Activated CD8-positive, alpha-beta T cell treated with anti-CD3 and anti-CD28 coated beads for 36 hours (primary cell): Measurements from ENCODE around the gene LCN2. TPM values are rescaled to one million over a fixed set of nuclear protein-coding genes. Genes with fewer than 3 reads are reported as not detected.
A peak's percentile ranks its signal among the peaks of the same experiment; 100 is the strongest.

ENCODE experiments used
- ATAC-seq: fragments of 200-7000 bp; cut with Tn5 transposase; one replicate; pipeline ENCODE4 v1.10.0; 2021; ENCODE audit warnings: mild to moderate bottlenecking, moderate library complexity
- CTCF ChIA-PET: fragments of 350-600 bp; sonication (Branson Sonifier 250); formaldehyde crosslinking; loops from one replicate; lab custom pipeline; 2021; ENCODE audit warnings: antibody characterized with exemption; lab: Charles Lee
- POLR2A ChIA-PET: fragments of 350-600 bp; sonication (Branson Sonifier 250); formaldehyde crosslinking; loops from one replicate; lab custom pipeline; 2021; ENCODE audit warnings: antibody characterized with exemption; lab: Charles Lee
- DNase-seq: peaks from one replicate; pipeline ENCODE4 v3.0.0-alpha.2; 2020
- H3K27ac Mint-ChIP-seq: one replicate; pipeline ENCODE4 v1.8.0; 2021; ENCODE audit warnings: mild to moderate bottlenecking, mixed read lengths
- H3K27me3 Mint-ChIP-seq: one replicate; pipeline ENCODE4 v1.8.0; 2021; ENCODE audit warnings: mixed read lengths
- H3K36me3 Mint-ChIP-seq: one replicate; pipeline ENCODE4 v1.8.0; 2021; ENCODE audit warnings: low read depth, mixed read lengths
- H3K4me1 Mint-ChIP-seq: one replicate; pipeline ENCODE4 v1.8.0; 2021; ENCODE audit warnings: low read depth, mixed read lengths
- H3K4me3 Mint-ChIP-seq: one replicate; pipeline ENCODE4 v1.8.0; 2021; ENCODE audit warnings: mild to moderate bottlenecking, moderate library complexity, mixed read lengths
- H3K9me3 Mint-ChIP-seq: one replicate; pipeline ENCODE4 v1.8.0; 2021; ENCODE audit warnings: mixed read lengths
- intact Hi-C: fragments of 100-400 bp; cut with micrococcal nuclease; formaldehyde crosslinking; loops from one replicate; pipeline ENCODE4 v1.10.0; 2022
- total RNA-seq, 2 experiments: library from RNA; stranded (reverse); gene quantifications; one replicate each; pipeline ENCODE4 v1.2.3, GENCODE V29; 2021
- TF ChIP-seq, protein P1 (sequence below): fragments of 200-600 bp; IDR thresholded peaks from one replicate; pipeline ENCODE4 v1.8.0; 2022; ENCODE audit warnings: antibody characterized with exemption, mild to moderate bottlenecking

LCN2 gene
- total RNA-seq, 2 experiments from 2014 or later, result not detected

DNA sequence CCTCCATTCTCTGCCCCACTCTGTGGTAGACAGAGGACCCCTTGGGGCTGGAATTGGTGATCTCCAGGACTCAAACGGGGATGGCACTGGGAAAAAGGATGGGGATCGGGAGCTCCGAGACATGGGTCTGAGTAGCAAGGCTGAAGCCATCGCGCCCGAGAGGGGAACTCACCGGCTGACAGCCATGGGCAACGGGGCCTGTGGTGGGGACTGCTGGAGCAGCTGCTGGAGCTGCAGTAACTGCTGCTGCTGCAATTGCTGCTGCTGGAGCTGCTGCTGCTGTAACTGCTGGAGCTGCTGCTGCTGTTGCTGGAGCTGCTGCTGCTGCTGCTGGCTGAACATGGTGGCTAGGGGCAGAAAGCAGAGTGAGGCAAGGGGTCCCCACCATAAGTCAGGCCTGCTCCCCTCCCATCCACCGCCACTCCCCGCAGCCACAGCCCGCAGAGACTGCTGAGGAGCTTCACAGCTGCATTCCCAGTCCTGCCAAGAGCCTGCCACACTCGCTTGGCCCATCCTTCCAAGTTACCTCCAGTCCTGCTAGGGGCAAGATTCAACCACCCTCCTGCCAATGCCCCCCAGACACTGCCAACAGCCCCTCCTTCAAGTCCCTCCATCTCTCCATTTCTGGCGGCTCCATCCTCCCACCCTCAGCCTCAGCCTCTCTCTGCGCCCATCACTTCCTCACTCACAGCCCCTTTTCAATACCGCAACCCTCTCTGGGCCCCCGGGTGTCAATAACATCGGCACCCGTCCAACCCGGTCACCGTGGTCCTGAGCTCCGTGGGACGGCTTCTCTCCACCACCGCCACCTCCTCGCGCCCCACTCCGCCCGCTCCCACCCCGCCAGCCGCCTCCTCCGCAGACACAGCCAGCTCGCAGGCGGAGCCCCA, 41.5 kb downstream of the LCN2 start:
- DNase-seq, result peak; percentile 60
- no peaks in the 10 kb centered on the region for H3K9me3 Mint-ChIP-seq

DNA sequence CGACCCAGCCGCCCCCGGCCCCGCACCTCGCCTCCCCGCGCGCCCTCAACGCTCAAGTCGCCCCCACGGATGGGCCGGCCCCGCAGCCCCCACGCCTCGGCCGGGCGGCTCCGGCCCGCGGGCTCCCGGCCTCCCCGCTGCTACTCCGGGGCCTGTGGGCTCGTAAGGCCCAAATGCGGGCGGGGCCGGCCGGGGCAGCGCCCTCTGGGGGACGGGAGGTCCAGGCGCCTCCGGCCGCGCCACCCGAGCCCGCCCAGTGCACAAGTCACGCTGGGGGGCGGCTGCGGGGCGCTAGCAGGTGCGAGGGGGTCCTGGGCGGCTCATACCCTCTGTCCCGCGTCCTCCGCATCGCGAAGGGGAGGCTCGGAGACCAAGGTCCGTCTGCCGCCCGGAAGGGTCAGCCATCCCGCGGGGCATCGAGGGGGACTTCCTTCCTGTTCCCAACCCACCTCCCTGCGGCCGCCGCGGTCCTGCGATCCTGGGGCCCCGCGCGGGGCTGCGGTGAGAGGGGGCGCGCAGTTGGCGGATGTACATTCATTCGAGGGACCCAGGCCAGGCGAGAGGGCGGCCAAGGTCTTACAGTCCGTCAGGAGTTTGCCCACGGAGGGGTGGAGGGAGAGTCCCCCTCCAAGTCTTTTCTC, 42.3 kb downstream of the LCN2 start, which contains the start of gene CIZ1:
CIZ1 (minus strand) TSS at position 167 of the 641 bp plus-strand sequence. CDS start 715 bp downstream, outside the sequence.
- no peaks in the 10 kb centered on the region for H3K9me3 Mint-ChIP-seq
- DNase-seq, result peak; percentile 76
- ATAC-seq, result peak; percentile 81
- POLR2A ChIA-PET, result interaction anchor here (1.0 to 2.6 kb wide), 9 partner anchors 10 to 150 kb away, joined by 3 to 13 read pairs (median 4); no protein-coding TSS in a partner anchor
- H3K27ac Mint-ChIP-seq, result peak within 1 kb of the TSS; percentile 93
- H3K4me3 Mint-ChIP-seq, result peak within 1 kb of the TSS; percentile 97
- H3K27me3 Mint-ChIP-seq, result no peaks in the 10 kb centered on the region
- intact Hi-C loops, result no loop called here
- peaks cover 38% of the 10 kb centered on the region for H3K4me1 Mint-ChIP-seq
- CTCF ChIA-PET, result interaction anchor here (0.6 to 1.8 kb wide), 10 partner anchors 10 to 220 kb away, joined by 3 to 9 read pairs (median 4); partner anchors contain the start of genes BBLN, DNM1 and URM1
- TF ChIP-seq, protein P1, sequence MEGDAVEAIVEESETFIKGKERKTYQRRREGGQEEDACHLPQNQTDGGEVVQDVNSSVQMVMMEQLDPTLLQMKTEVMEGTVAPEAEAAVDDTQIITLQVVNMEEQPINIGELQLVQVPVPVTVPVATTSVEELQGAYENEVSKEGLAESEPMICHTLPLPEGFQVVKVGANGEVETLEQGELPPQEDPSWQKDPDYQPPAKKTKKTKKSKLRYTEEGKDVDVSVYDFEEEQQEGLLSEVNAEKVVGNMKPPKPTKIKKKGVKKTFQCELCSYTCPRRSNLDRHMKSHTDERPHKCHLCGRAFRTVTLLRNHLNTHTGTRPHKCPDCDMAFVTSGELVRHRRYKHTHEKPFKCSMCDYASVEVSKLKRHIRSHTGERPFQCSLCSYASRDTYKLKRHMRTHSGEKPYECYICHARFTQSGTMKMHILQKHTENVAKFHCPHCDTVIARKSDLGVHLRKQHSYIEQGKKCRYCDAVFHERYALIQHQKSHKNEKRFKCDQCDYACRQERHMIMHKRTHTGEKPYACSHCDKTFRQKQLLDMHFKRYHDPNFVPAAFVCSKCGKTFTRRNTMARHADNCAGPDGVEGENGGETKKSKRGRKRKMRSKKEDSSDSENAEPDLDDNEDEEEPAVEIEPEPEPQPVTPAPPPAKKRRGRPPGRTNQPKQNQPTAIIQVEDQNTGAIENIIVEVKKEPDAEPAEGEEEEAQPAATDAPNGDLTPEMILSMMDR, result peak; percentile 86
- peaks cover 22% of the 10 kb centered on the region for H3K36me3 Mint-ChIP-seq

More for the DNA sequence above, 41.5 kb downstream of the LCN2 start:
- ATAC-seq, result peak; percentile 34
- H3K4me3 Mint-ChIP-seq, result peak overlapping the region; percentile 97
- POLR2A ChIA-PET, result interaction anchor here (0.7 to 2.6 kb wide), 11 partner anchors 10 to 151 kb away, joined by 3 to 13 read pairs (median 4); partner anchors contain the start of genes GOLGA2 and SWI5
- intact Hi-C loops, result no loop called here
- CTCF ChIA-PET, result interaction anchor here (0.6 to 1.8 kb wide), 18 partner anchors 8 to 511 kb away, joined by 3 to 9 read pairs (median 4); partner anchors contain the start of genes BBLN, CERCAM, DNM1 and PKN3
- TF ChIP-seq, protein P1, result no peak
- H3K36me3 Mint-ChIP-seq, result peaks cover 24% of the 10 kb centered on the region
- H3K4me1 Mint-ChIP-seq, result peaks cover 38% of the 10 kb centered on the region
- H3K27me3 Mint-ChIP-seq, result no peaks in the 10 kb centered on the region
- H3K27ac Mint-ChIP-seq, result peak overlapping the region; percentile 93

DNA sequence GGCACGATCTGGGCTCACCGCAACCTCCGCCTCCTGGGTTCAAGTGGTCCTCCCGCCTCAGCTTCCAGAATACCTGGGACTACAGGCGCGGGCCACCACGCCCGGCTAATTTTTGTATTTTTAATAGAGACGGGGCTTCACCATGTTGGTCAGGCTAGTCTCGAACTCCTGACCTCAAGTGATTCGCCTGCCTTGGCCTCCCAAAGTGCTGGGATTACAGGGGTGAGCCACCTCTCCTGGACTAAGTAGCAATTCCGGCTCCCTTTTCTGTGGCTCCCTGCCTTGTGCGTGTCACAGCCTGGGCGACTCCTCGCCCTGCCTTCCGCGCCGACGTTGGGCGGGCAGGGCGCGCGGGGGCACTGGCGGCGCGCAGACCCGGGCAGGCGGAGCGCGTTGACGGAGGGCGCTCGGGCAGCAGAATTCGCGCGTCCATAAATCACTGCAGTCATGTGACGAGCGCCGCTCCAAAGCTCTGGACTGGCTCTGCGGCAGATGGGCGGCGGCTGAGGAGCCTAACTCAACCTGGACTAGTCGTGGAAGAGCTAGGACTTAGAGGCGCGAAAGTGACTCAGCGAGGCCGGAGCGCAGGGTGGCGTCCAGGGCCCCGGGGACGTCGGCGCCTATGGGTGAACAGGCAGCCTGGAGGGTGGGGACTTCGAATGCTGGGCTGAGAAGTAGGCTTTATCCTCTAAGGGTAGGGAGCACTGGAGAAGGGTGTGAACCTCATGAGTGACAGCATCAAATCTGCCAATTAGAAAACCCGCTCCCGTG, 43.5 kb downstream of the LCN2 start:
- DNase-seq, result peak; percentile 75
- TF ChIP-seq, protein P1, result peak; percentile 61
- ChIA-PET POLR2A (interaction anchor here (0.9 kb wide), 1 partner anchor 32 kb away, joined by 3 read pairs; the partner anchor contains the start of gene BBLN), CTCF (interaction anchor here (0.6 to 1.4 kb wide), 7 partner anchors 12 to 103 kb away, joined by 3 to 4 read pairs (median 3); partner anchors contain the start of genes GOLGA2 and SWI5)
- H3K36me3 Mint-ChIP-seq, result peaks cover 17% of the 10 kb centered on the region
- intact Hi-C loops, result no loop called here
- no peaks in the 10 kb centered on the region for H3K27me3 Mint-ChIP-seq
- H3K4me1 Mint-ChIP-seq, result peaks cover 35% of the 10 kb centered on the region
- ATAC-seq, result peak; percentile 77
- no peak overlapping the region for H3K27ac Mint-ChIP-seq
- peak overlapping the region; percentile 52 for H3K4me3 Mint-ChIP-seq
- no peaks in the 10 kb centered on the region for H3K9me3 Mint-ChIP-seq

DNA sequence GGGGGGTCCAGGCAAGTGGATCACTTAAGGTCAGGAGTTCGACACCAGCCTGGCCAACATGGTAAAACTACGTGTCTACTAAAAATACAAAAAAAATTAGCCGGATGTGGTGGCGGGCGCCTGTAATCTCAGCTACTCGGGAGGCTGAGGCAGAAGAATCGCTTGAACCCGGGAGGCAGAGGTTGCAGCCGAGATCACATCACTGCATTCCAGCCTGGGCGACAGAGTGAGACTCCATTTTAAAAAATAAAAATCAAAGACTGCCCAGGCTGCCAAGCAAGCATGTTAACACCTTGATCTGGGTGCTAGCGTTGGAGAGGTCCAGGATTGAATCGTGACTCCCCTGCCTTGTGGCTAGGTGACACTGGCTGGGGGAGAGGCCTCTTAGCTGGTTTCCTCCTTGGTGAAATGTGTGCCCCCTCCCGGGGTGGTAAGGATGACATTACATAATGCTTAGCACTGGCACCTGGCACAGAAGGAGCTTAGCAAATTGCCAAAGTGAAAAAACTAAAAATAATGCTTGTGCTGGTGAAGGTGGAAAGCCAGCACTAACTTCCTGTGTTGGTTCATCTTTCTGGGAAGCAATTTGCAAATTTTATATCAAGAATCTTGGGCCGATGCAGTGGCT, 44.3 kb downstream of the LCN2 start:
- H3K27me3 Mint-ChIP-seq, result no peaks in the 10 kb centered on the region
- no peak for DNase-seq
- peaks cover 14% of the 10 kb centered on the region for H3K36me3 Mint-ChIP-seq
- ChIA-PET POLR2A (interaction anchor here (0.9 kb wide), 1 partner anchor 33 kb away, joined by 3 read pairs; the partner anchor contains the start of gene BBLN), CTCF (interaction anchor here (1.0 to 2.1 kb wide), 8 partner anchors 10 to 103 kb away, joined by 3 to 6 read pairs (median 4); partner anchors contain the start of genes DNM1, GOLGA2 and SWI5)
- H3K4me1 Mint-ChIP-seq, result peaks cover 30% of the 10 kb centered on the region
- H3K4me3 Mint-ChIP-seq, result no peak overlapping the region
- ATAC-seq, result no peak
- no peaks in the 10 kb centered on the region for H3K9me3 Mint-ChIP-seq
- intact Hi-C loops, result no loop called here
- no peak overlapping the region for H3K27ac Mint-ChIP-seq
- TF ChIP-seq, protein P1, result no peak
